ENCODE measurements around the gene CKS1B. TPM values are rescaled to one million over a fixed set of nuclear protein-coding genes. Genes with fewer than 3 reads are reported as not detected.

Gene CKS1B
- total and polyA plus RNA-seq, 9 of the 15 experiments (the other 6 are each of a cell fraction or from before 2014, with no cell fraction given): 215 to 1,103 (median 460) TPM

GRCh38 chr1:155016231-155016831, 41.9 kb downstream of the CKS1B start:
- Histone ChIP-seq H3K9me1 (ENCODE audit: control insufficient read depth, insufficient read depth, low read length) (no peaks in the 10 kb centered on the region), H3K79me2 (ENCODE audit: control insufficient read depth, insufficient read depth, low read length) (peaks cover 24% of the 10 kb centered on the region), H3K4me2 (ENCODE audit: insufficient read depth, low read length) (peak overlapping the region; percentile 53; the same call in 1 of the 2 replicates), H3K27ac (ENCODE audit: extremely low read depth, low read depth, low read length) (peak overlapping the region; percentile 81), H3K9ac (ENCODE audit: insufficient read depth in 1 of 2, low read depth in 2 of 2, low read length in 2 of 2) (peak overlapping the region; percentile 61 to 87), H2AFZ (ENCODE audit: low read depth, low read length) (no peak overlapping the region), H3K36me3 (ENCODE audit: control insufficient read depth, insufficient read depth, low read length) (peaks cover 54% of the 10 kb centered on the region; the same call in 2 of the 3 replicates), H3K27me3 (ENCODE audit: control insufficient read depth in 2 of 2, insufficient read depth in 2 of 2, low read length in 2 of 2) (no peaks in the 10 kb centered on the region), H3K4me3 (no peak overlapping the region), H3K4me1 (replicated peaks in 1 of 2; ENCODE audit: control insufficient read depth in 2 of 2, insufficient read depth in 2 of 2, low read length in 2 of 2) (peaks cover 38 to 67% of the 10 kb centered on the region in 2 experiments), H3K9me3 (replicated peaks; ENCODE audit: control insufficient read depth, insufficient read depth, low read depth, low read length) (no peaks in the 10 kb centered on the region), H4K20me1 (replicated peaks; ENCODE audit: control insufficient read depth, insufficient read depth, low read length) (no peaks in the 10 kb centered on the region)
- in situ Hi-C loops (cut with MboI): no loop called here
- no peak for ATAC-seq
- POLR2A ChIA-PET: interaction anchor here (0.6 to 2.4 kb wide), 12 partner anchors 8 to 173 kb away, joined by 3 to 15 read pairs (median 5); partner anchors contain the start of genes PBXIP1, PYGO2 and SHC1
- no peak for FAIRE-seq
- no TSS peak for BruUV-seq (replicated peaks)
- intact Hi-C loops (cut with micrococcal nuclease): loop anchor here (2.0 kb wide), 1 partner anchor 56 kb away; the partner anchor contains the start of gene PYGO2
- no peak for DNase-seq (ENCODE audit: extremely low read depth in 1 of 4, low spot score in 3 of 4)
- WGBS (ENCODE audit: insufficient coverage, low coverage, missing lambda C conversion rate): 93% methylated on average over 24 of the region's 26 CpGs
- CTCF ChIA-PET (ENCODE audit: low intra/inter-chr PET ratio): interaction anchor here (0.6 to 2.8 kb wide), 5 partner anchors 16 to 381 kb away, joined by 4 to 28 read pairs (median 11); partner anchors contain the start of genes CKS1B, PBXIP1 and PYGO2
- TF ChIP-seq MAX (CRISPR knock-in tag; IDR thresholded peaks at IDR 0.05) (peak; percentile 21; the same call in 1 of the 2 replicates), TGIF2 (CRISPR knock-in tag; IDR thresholded peaks at IDR 0.05) (no peak), CHD1 (IDR thresholded peaks at IDR 0.05; ENCODE audit: low read length) (no peak), ZNF12 (CRISPR knock-in tag; IDR thresholded peaks at IDR 0.05) (no peak), SOX6 (IDR thresholded peaks at IDR 0.05) (no peak), RBFOX2 (IDR thresholded peaks at IDR 0.05; ENCODE audit: low read depth, low read length) (peak; percentile 62; the same call in 1 of the 2 replicates), HMBOX1 (IDR thresholded peaks at IDR 0.05) (no peak), ZNF592 (IDR thresholded peaks at IDR 0.05) (peak; percentile 24; the same call in 1 of the 2 replicates), RBM22 (IDR thresholded peaks at IDR 0.05; ENCODE audit: low read depth, low read length, poor library complexity, severe bottlenecking) (peak; percentile 87), SMARCE1 (IDR thresholded peaks at IDR 0.05) (no peak), ZNF316 (IDR thresholded peaks at IDR 0.05) (no peak), FOXM1 (IDR thresholded peaks at IDR 0.05; ENCODE audit: low read depth) (no peak), FOXM1 (CRISPR knock-in tag; IDR thresholded peaks at IDR 0.05; ENCODE audit: low read depth) (no peak), POLR2G (IDR thresholded peaks at IDR 0.05; ENCODE audit: low read depth, low read length) (peak; percentile 67; the same call in 1 of the 2 replicates), BRF1 (IDR thresholded peaks at IDR 0.05; ENCODE audit: borderline replicate concordance, extremely low read depth, insufficient read length) (no peak), SRSF7 (optimal IDR thresholded peaks at IDR 0.05; ENCODE audit: low read depth, low read length) (no peak)
